OCI-LY7 (cell line): Measurements from ENCODE around the gene TMEM100. TPM values are rescaled to one million over a fixed set of nuclear protein-coding genes. Genes with fewer than 3 reads are reported as not detected.
A peak's percentile ranks its signal among the peaks of the same experiment; 100 is the strongest.

Experiments
- BruUV-seq: library from RNA; stranded (reverse); fragments of 400-500 nt; replicated peaks from 2 replicates; lab custom pipeline; 2021; lab: Mats Ljungman, UMichigan
- CTCF ChIA-PET: fragments of 300-600 bp; sonication (Branson Sonifier 250); formaldehyde crosslinking; loops from one replicate; lab custom pipeline; 2022; ENCODE audit warnings: antibody characterized with exemption; ENCODE audit not compliant: unreplicated experiment; lab: Charles Lee
- POLR2A ChIA-PET: fragments of 300-600 bp; sonication (Branson Sonifier 250); formaldehyde crosslinking; loops from one replicate; lab custom pipeline; 2022; ENCODE audit warnings: antibody characterized with exemption; lab: Charles Lee
- DNase-seq: peaks from one replicate; pipeline ENCODE4 v3.0.0-alpha.2; 2015; ENCODE audit warnings: low spot score
- H2AFZ ChIP-seq: fragments of 200-600 bp; sonication (generic), shearing (Covaris generic); 2 replicates; pipeline ENCODE4 v1.6.1; 2014; ENCODE audit warnings: mild to moderate bottlenecking, antibody characterized with exemption, low read length, moderate library complexity
- H3K27ac ChIP-seq: fragments of 200-600 bp; sonication (generic); 2 replicates; pipeline ENCODE4 v1.5.1; 2014; ENCODE audit warnings: mixed run types, low read depth, mild to moderate bottlenecking, moderate library complexity, low read length, inconsistent platforms; ENCODE audit not compliant: poor library complexity, severe bottlenecking
- H3K36me3 ChIP-seq: fragments of 200-600 bp; sonication (generic); 2 replicates; pipeline ENCODE4 v1.6.1; 2014; ENCODE audit warnings: mild to moderate bottlenecking, antibody characterized with exemption, low read length, moderate library complexity, mixed read lengths; ENCODE audit not compliant: insufficient read depth
- H3K4me1 ChIP-seq: fragments of 200-600 bp; sonication (generic); 2 replicates; pipeline ENCODE4 v1.5.1; 2014; ENCODE audit warnings: mild to moderate bottlenecking, low read length; ENCODE audit not compliant: insufficient read depth, poor library complexity, severe bottlenecking
- H3K4me2 ChIP-seq: fragments of 200-600 bp; sonication (generic); 2 replicates; pipeline ENCODE4 v1.6.1; 2014; ENCODE audit warnings: mild to moderate bottlenecking, low read length
- H3K4me3 ChIP-seq: fragments of 200-600 bp; sonication (generic); 2 replicates; pipeline ENCODE4 v1.5.1; 2014; ENCODE audit warnings: mild to moderate bottlenecking, low read depth, low read length; ENCODE audit not compliant: poor library complexity, severe bottlenecking
- H3K79me2 ChIP-seq: fragments of 200-600 bp; sonication (generic); 2 replicates; pipeline ENCODE4 v1.6.1; 2016; ENCODE audit warnings: low read depth, mild to moderate bottlenecking, low read length, moderate library complexity, mixed read lengths; ENCODE audit not compliant: insufficient read depth
- H3K9me2 ChIP-seq: fragments of 200-600 bp; sonication (generic); 2 replicates; pipeline ENCODE4 v1.6.1; 2016; ENCODE audit warnings: mild to moderate bottlenecking, low read length, mixed read lengths; ENCODE audit not compliant: insufficient read depth
- H3K9me3 ChIP-seq: fragments of 200-600 bp; sonication (generic); 2 replicates; pipeline ENCODE4 v1.6.1; 2014; ENCODE audit warnings: mild to moderate bottlenecking, mixed run types, low read length, mixed read lengths
- H4K20me1 ChIP-seq: fragments of 200-600 bp; sonication (generic); 2 replicates; pipeline ENCODE4 v1.6.1; 2014; ENCODE audit warnings: mild to moderate bottlenecking, antibody characterized with exemption, low read length, moderate library complexity, mixed read lengths; ENCODE audit not compliant: insufficient read depth
- EZH2phosphoT487 ChIP-seq: fragments of 200-600 bp; sonication (generic); IDR thresholded peaks from 2 replicates; pipeline ENCODE4 v1.6.1; 2018; ENCODE audit warnings: low read depth, borderline replicate concordance, mild to moderate bottlenecking, mixed run types, antibody characterized with exemption, low read length, moderate library complexity, mixed read lengths
- intact Hi-C: fragments of 100-400 bp; cut with micrococcal nuclease; formaldehyde crosslinking; loops from one replicate; pipeline ENCODE4 v1.10.0; 2022; ENCODE audit not compliant: unreplicated experiment
- total RNA-seq, 2 experiments: library from RNA; depleted of rRNA in 1 of 2; stranded (reverse); fragments of >200 nt in 1 of 2; shearing (Covaris generic) in 1 of 2; gene quantifications; 2 replicates each; pipeline ENCODE4 v1.2.3, GENCODE V29; 2014 to 2022
- TF ChIP-seq, protein P1 (sequence below): fragments of 200-600 bp; sonication (generic); conservative IDR thresholded peaks from 2 replicates; pipeline ENCODE4 v1.5.1; 2014; ENCODE audit warnings: mild to moderate bottlenecking, antibody characterized with exemption, low read length, moderate library complexity, mixed read lengths

Gene TMEM100
- total RNA-seq, 2 experiments from 2014 or later: 0.30 to 0.38 TPM

DNA sequence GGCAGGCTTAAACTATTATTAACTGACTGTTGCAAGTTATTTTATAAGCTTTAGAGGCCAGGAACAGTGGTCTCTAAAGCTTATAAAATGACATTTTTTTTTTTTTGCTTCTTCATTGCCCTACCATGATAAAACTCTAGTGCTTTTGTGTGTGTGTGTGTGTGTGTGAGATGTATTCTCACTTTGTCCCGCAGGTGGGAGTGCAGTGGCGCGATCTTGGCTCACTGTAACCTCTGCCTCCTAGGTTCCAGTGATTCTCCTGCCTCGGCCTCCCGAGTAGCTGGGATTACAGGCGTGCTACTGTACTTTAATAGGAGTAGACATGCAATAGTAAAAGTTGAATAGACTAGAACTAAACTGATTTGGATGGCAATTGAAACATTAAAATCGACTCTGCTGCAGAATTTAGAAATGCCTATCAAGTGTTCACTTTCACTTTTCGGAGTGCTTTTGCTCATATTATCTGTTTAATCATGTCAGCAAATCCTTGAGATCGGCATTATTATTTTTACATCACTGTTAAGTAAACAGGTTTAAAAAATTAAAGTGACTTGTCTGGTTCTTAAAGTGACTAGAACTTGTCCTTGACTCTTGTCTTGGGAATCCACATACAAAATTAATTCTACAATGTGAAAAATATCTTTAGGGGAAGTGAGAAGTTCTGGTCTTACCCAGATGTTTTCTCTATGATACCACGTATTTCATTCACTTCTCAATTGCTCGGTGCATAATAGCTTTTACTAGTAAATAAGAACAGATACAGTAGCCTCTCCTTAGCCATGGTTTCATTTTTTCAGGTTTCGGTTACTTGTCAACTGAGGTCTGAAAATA lies 19.8 kb upstream of the TMEM100 start:
- Histone ChIP-seq H3K27ac (no peak overlapping the region), H3K4me2 (peak overlapping the region; percentile 70), H3K9me3 (no peaks in the 10 kb centered on the region), H4K20me1 (no peaks in the 10 kb centered on the region), H3K79me2 (no peaks in the 10 kb centered on the region), H3K36me3 (no peaks in the 10 kb centered on the region), H3K4me3 (peak overlapping the region; percentile 56), H3K4me1 (peaks cover 25% of the 10 kb centered on the region), H2AFZ (peak overlapping the region; percentile 86), H3K9me2 (no peaks in the 10 kb centered on the region)
- no TSS peak for BruUV-seq
- ChIA-PET POLR2A (interaction anchor here (0.6 to 1.9 kb wide), 3 partner anchors 8 to 78 kb away, joined by 3 to 6 read pairs (median 6); partner anchors contain the start of gene PCTP), CTCF (interaction anchor here (0.6 kb wide), 1 partner anchor 91 kb away, joined by 3 read pairs; no protein-coding TSS in a partner anchor)
- intact Hi-C loops: loop anchor here (10.0 kb wide), 1 partner anchor 318 kb away; the partner anchor contains the start of gene MMD
- no peak for TF ChIP-seq EZH2phosphoT487
- TF ChIP-seq, protein P1, sequence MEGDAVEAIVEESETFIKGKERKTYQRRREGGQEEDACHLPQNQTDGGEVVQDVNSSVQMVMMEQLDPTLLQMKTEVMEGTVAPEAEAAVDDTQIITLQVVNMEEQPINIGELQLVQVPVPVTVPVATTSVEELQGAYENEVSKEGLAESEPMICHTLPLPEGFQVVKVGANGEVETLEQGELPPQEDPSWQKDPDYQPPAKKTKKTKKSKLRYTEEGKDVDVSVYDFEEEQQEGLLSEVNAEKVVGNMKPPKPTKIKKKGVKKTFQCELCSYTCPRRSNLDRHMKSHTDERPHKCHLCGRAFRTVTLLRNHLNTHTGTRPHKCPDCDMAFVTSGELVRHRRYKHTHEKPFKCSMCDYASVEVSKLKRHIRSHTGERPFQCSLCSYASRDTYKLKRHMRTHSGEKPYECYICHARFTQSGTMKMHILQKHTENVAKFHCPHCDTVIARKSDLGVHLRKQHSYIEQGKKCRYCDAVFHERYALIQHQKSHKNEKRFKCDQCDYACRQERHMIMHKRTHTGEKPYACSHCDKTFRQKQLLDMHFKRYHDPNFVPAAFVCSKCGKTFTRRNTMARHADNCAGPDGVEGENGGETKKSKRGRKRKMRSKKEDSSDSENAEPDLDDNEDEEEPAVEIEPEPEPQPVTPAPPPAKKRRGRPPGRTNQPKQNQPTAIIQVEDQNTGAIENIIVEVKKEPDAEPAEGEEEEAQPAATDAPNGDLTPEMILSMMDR: peak; percentile 57
- DNase-seq: peak; percentile 44

DNA sequence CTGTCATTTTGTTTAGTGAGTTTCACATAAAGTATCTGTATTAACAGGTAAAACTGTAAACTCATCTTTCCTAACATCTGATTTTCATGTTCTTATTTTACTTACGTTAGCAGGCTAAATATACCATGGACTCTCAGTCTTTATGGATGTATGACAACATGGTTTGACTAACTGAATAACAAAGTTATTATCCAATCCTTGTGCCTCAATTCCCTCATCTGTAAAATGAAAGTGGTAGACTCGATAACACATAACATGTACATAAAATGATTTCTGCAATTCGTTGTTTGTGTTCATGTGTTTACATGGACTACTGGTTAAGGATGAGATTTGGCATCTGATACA lies 18.7 kb upstream of the TMEM100 start:
- Histone ChIP-seq H2AFZ (peak overlapping the region; percentile 86; the same call in 1 of the 2 replicates), H3K4me2 (no peak overlapping the region), H4K20me1 (no peaks in the 10 kb centered on the region), H3K9me2 (no peaks in the 10 kb centered on the region), H3K4me3 (no peak overlapping the region), H3K79me2 (no peaks in the 10 kb centered on the region), H3K27ac (no peak overlapping the region), H3K36me3 (no peaks in the 10 kb centered on the region), H3K4me1 (peaks cover 28% of the 10 kb centered on the region), H3K9me3 (no peaks in the 10 kb centered on the region)
- intact Hi-C loops: loop anchor here (10.0 kb wide), 1 partner anchor 317 kb away; the partner anchor contains the start of gene MMD
- no TSS peak for BruUV-seq
- CTCF ChIA-PET: no interaction called here
- POLR2A ChIA-PET: interaction anchor here (1.9 kb wide), 1 partner anchor 10 kb away, joined by 6 read pairs; the partner anchor contains the start of gene PCTP
- DNase-seq: no peak
- TF ChIP-seq, protein P1: no peak
- no peak for TF ChIP-seq EZH2phosphoT487
